ENCODE results near the gene FRAT1. TPM values are rescaled to one million over a fixed set of nuclear protein-coding genes. Genes with fewer than 3 reads are reported as not detected.
A peak's percentile ranks its signal among the peaks of the same experiment; 100 is the strongest.

FRAT1 gene
- total RNA-seq, 1 donor from 2014 or later, result 5.6 TPM

- no peak for DNase-seq
Observed at GRCh38 chr10:97307866-97308780, 10.9 kb upstream of the FRAT1 start.

GRCh38 chr10:97311111-97311626, 7.9 kb upstream of the FRAT1 start:
- no peak for DNase-seq

- no peak for DNase-seq
Observed at GRCh38 chr10:97312897-97313296, 6.2 kb upstream of the FRAT1 start.

GRCh38 chr10:97314671-97315070, 4.4 kb upstream of the FRAT1 start:
- no peak for DNase-seq

GRCh38 chr10:97319671-97320479, 804 bp downstream of the FRAT1 start:
- DNase-seq, result peak; percentile 18

GRCh38 chr10:97320480-97321031, 1.5 kb downstream of the FRAT1 start:
- no peak for DNase-seq

- DNase-seq, result peak; percentile 26
Observed at GRCh38 chr10:97321032-97321803, 2.1 kb downstream of the FRAT1 start.

GRCh38 chr10:97321804-97322190, 2.7 kb downstream of the FRAT1 start:
- no peak for DNase-seq

- DNase-seq, result no peak
Observed at GRCh38 chr10:97323501-97323900, 4.4 kb downstream of the FRAT1 start.

GRCh38 chr10:97325754-97326153, 6.7 kb downstream of the FRAT1 start:
- no peak for DNase-seq

GRCh38 chr10:97327348-97328294, 8.6 kb downstream of the FRAT1 start:
- DNase-seq, result no peak

GRCh38 chr10:97328646-97329453, 9.8 kb downstream of the FRAT1 start:
- no peak for DNase-seq

GRCh38 chr10:97329766-97330165, 10.7 kb downstream of the FRAT1 start:
- DNase-seq, result no peak

GRCh38 chr10:97331153-97331703, 12.2 kb downstream of the FRAT1 start:
- no peak for DNase-seq

GRCh38 chr10:97332591-97333350, 13.7 kb downstream of the FRAT1 start:
- DNase-seq, result peak; percentile 40

GRCh38 chr10:97333351-97333600, 14.2 kb downstream of the FRAT1 start:
- DNase-seq, result no peak

GRCh38 chr10:97333601-97334369, 14.7 kb downstream of the FRAT1 start:
- DNase-seq, result peak; percentile 25

Data from occipital lobe (tissue), 2 donors.